NCI-H524 (cell line): ENCODE measurements around the gene EED.
"Not testable (repeated sequence)": the region's sequence is repeated elsewhere in the genome, so short reads cannot be mapped to it uniquely, and the experiment has no call there.

Source experiments
- DNase-seq, 2 experiments: peaks; one replicate each; lab custom pipeline; 2025; lab: John Stamatoyannopoulos, UW

Gene EED

GRCh38 chr11:86219311-86220193, 25.0 kb upstream of the EED start:
- DNase-seq, result no peak

- DNase-seq, result no peak
Observed at GRCh38 chr11:86220653-86221052, 23.9 kb upstream of the EED start.

- DNase-seq, result no peak
Observed at GRCh38 chr11:86222081-86222480, 22.5 kb upstream of the EED start.

- DNase-seq, result not testable (repeated sequence)
Observed at GRCh38 chr11:86224575-86224974, 20.0 kb upstream of the EED start.

GRCh38 chr11:86225344-86225743, 19.2 kb upstream of the EED start:
- not testable (repeated sequence) for DNase-seq

- no peak for DNase-seq
Observed at GRCh38 chr11:86228269-86229038, 16.1 kb upstream of the EED start.

- not testable (repeated sequence) for DNase-seq
Observed at GRCh38 chr11:86229039-86229330, 15.6 kb upstream of the EED start.

GRCh38 chr11:86230179-86230804, 14.3 kb upstream of the EED start:
- no peak for DNase-seq

GRCh38 chr11:86230921-86231434, 13.6 kb upstream of the EED start:
- DNase-seq, result no peak

GRCh38 chr11:86232556-86232955, 12.0 kb upstream of the EED start:
- no peak for DNase-seq

- no peak for DNase-seq
Observed at GRCh38 chr11:86234831-86235461, 9.6 kb upstream of the EED start.

- no peak for DNase-seq
Observed at GRCh38 chr11:86237267-86237804, 7.2 kb upstream of the EED start.

- no peak for DNase-seq
Observed at GRCh38 chr11:86240164-86240563, 4.4 kb upstream of the EED start.

- DNase-seq, result no peak
Observed at GRCh38 chr11:86241956-86242535, 2.5 kb upstream of the EED start.

- DNase-seq, result no peak
Observed at GRCh38 chr11:86243396-86243795, 1.2 kb upstream of the EED start.

- peak in 1 of 2 experiments; percentile 86 for DNase-seq
Observed at GRCh38 chr11:86244063-86244521, 461 bp upstream of the EED start.

- DNase-seq, result peak; percentile 1 to 9
Observed at GRCh38 chr11:86245369-86246292, 1.1 kb downstream of the EED start.

- DNase-seq, result no peak
Observed at GRCh38 chr11:86246293-86246675, 1.7 kb downstream of the EED start.

- DNase-seq, result no peak
Observed at GRCh38 chr11:86247608-86248007, 3.1 kb downstream of the EED start.

GRCh38 chr11:86248609-86249008, 4.1 kb downstream of the EED start:
- DNase-seq, result no peak
